Neutrophil (primary cell): ENCODE data around the gene ZNF439.
A peak's percentile ranks its signal among the peaks of the same experiment; 100 is the strongest.
"Not testable (repeated sequence)": the region's sequence is repeated elsewhere in the genome, so short reads cannot be mapped to it uniquely, and the experiment has no call there.

ENCODE experiments used
- H3K27ac ChIP-seq: fragments of 200-600 bp; sonication (generic); 2 replicates; pipeline ENCODE4 v1.5.1; 2016; ENCODE audit warnings: mild to moderate bottlenecking, moderate library complexity
- H3K27me3 ChIP-seq: fragments of 200-600 bp; sonication (generic); 2 replicates; pipeline ENCODE4 v1.6.0; 2016; ENCODE audit warnings: mild to moderate bottlenecking
- H3K36me3 ChIP-seq: fragments of 200-600 bp; sonication (generic); 2 replicates; pipeline ENCODE4 v1.5.1; 2017
- H3K4me1 ChIP-seq, 2 experiments: fragments of 200-600 bp in 1 of 2; sonication (generic) in 1 of 2; 1 replicate in 1 of 2; 2 replicates in 1 of 2; pipeline versions ENCODE4 v1.5.1 to v1.6.1; 2013 to 2016; ENCODE audit warnings: low read depth in 1 of 2, low read length in 1 of 2, mild to moderate bottlenecking in 1 of 2, moderate library complexity in 1 of 2; ENCODE audit not compliant: control insufficient read depth in 1 of 2, insufficient read depth in 1 of 2
- H3K4me3 ChIP-seq, 2 experiments: fragments of 200-600 bp in 1 of 2; sonication (generic) in 1 of 2; 1 replicate in 1 of 2; 2 replicates in 1 of 2; pipeline ENCODE4 v1.5.1; 2013 to 2016; ENCODE audit warnings: low read depth in 1 of 2, low read length in 1 of 2, mild to moderate bottlenecking in 1 of 2, moderate library complexity in 1 of 2
- H3K9me3 ChIP-seq: fragments of 200-600 bp; sonication (generic); 2 replicates; pipeline ENCODE4 v1.5.1; 2016
- CTCF ChIP-seq: fragments of 200-600 bp; sonication (generic); IDR thresholded peaks from 2 replicates; pipeline ENCODE4 v1.5.1; 2016; ENCODE audit warnings: antibody characterized with exemption

ZNF439 gene

GRCh38 chr19:11814700-11815035 lies 33.9 kb upstream of the ZNF439 start:
- H3K27me3 ChIP-seq: no peaks in the 10 kb centered on the region
- peak overlapping the region; percentile 77 for H3K27ac ChIP-seq
- peaks cover 10 to 12% of the 10 kb centered on the region in 2 experiments for H3K4me1 ChIP-seq
- H3K36me3 ChIP-seq: no peaks in the 10 kb centered on the region
- peaks cover 5% of the 10 kb centered on the region for H3K9me3 ChIP-seq
- H3K4me3 ChIP-seq: peak overlapping the region; percentile 79
- no peak for TF ChIP-seq CTCF

- TF ChIP-seq CTCF: no peak
- H3K27me3 ChIP-seq: no peaks in the 10 kb centered on the region
- peaks cover 5% of the 10 kb centered on the region for H3K9me3 ChIP-seq
- H3K36me3 ChIP-seq: no peaks in the 10 kb centered on the region
- H3K27ac ChIP-seq: no peak overlapping the region
- no peaks in the 10 kb centered on the region for H3K4me1 ChIP-seq
- H3K4me3 ChIP-seq: no peak overlapping the region
Measured at GRCh38 chr19:11821474-11822109, 26.9 kb upstream of the ZNF439 start.

- peaks cover 15% of the 10 kb centered on the region for H3K36me3 ChIP-seq
- peaks cover 50% of the 10 kb centered on the region for H3K9me3 ChIP-seq
- H3K27ac ChIP-seq, H3K4me1 ChIP-seq, H3K4me3 ChIP-seq, H3K27me3 ChIP-seq: not testable (repeated sequence)
Measured at GRCh38 chr19:11828957-11829876, 19.3 kb upstream of the ZNF439 start.

GRCh38 chr19:11832253-11832912 lies 16.1 kb upstream of the ZNF439 start:
- no peak overlapping the region for H3K27ac ChIP-seq
- TF ChIP-seq CTCF: no peak
- no peaks in the 10 kb centered on the region for H3K4me1 ChIP-seq
- H3K4me3 ChIP-seq: no peak overlapping the region
- no peaks in the 10 kb centered on the region for H3K27me3 ChIP-seq
- H3K36me3 ChIP-seq: peaks cover 15% of the 10 kb centered on the region
- H3K9me3 ChIP-seq: peaks cover 55% of the 10 kb centered on the region

DNA sequence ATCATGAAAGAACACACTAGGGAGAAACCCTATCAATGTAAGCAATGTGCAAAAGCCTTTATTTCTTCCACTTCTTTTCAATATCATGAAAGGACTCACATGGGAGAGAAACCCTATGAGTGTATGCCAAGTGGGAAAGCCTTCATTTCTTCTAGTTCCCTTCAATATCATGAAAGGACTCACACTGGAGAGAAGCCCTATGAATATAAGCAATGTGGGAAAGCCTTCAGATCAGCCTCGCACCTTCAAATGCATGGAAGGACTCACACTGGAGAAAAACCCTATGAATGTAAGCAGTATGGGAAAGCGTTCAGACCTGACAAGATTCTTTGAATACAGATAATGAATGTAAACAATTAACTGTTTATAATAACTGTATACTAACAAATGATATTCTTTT lies 15.0 kb upstream of the ZNF439 start:
- no peak for TF ChIP-seq CTCF
- Histone ChIP-seq H3K27me3 (no peaks in the 10 kb centered on the region), H3K27ac (no peak overlapping the region), H3K36me3 (peaks cover 15% of the 10 kb centered on the region), H3K4me3 (no peak overlapping the region), H3K9me3 (peaks cover 55% of the 10 kb centered on the region), H3K4me1 (no peaks in the 10 kb centered on the region)

- H3K27ac ChIP-seq, H3K4me3 ChIP-seq, H3K27me3 ChIP-seq, H3K4me1 ChIP-seq: not testable (repeated sequence)
- Histone ChIP-seq H3K9me3 (peaks cover 37% of the 10 kb centered on the region), H3K36me3 (peaks cover 15% of the 10 kb centered on the region)
Measured at GRCh38 chr19:11835626-11836066, 12.9 kb upstream of the ZNF439 start.
